ENCODE results near the gene SCLY.

- TF ChIP-seq EP300 (IDR thresholded peaks at IDR 0.05) (no peak), CTCF (IDR thresholded peaks at IDR 0.05) (no peak), POLR2A (IDR thresholded peaks at IDR 0.05) (no peak)
These were observed 5.4 kb downstream of the SCLY start for GRCh38 chr2:238066218-238066617.
